Adrenal gland (tissue), 12 donors: ENCODE data around the gene ARAP1. TPM values are rescaled to one million over a fixed set of nuclear protein-coding genes. Genes with fewer than 3 reads are reported as not detected.

Source experiments
- DNase-seq, 7 donors: peaks; one replicate each; pipeline ENCODE4 v3.0.0-alpha.2; 2019 to 2020
- H3K27ac ChIP-seq, 5 donors: fragments of 200-600 bp; sonication (generic) in 4 of 5; 1 replicate in 3 of 5; 2 replicates in 2 of 5; pipeline versions ENCODE4 v1.5.1 to v1.8.0; 2016 to 2020; ENCODE audit warnings: mild to moderate bottlenecking in 1 of 5
- H3K27me3 ChIP-seq: fragments of 200-600 bp; 2 replicates; pipeline ENCODE4 v1.8.0; 2021
- H3K36me3 ChIP-seq, 2 donors: fragments of 200-600 bp; replicated peaks in 1 of 2; 1 replicate in 1 of 2; 2 replicates in 1 of 2; pipeline versions ENCODE4 v1.5.1 to v1.8.0; 2018 to 2022
- H3K4me1 ChIP-seq, 2 donors: fragments of 200-600 bp; replicated peaks in 1 of 2; 1 replicate in 1 of 2; 2 replicates in 1 of 2; pipeline versions ENCODE4 v1.5.1 to v1.8.0; 2018 to 2021
- H3K4me3 ChIP-seq, 4 donors: fragments of 200-600 bp; sonication (generic) in 3 of 4; one replicate each; pipeline ENCODE4 v1.5.1; 2016 to 2018
- H3K9me3 ChIP-seq, 3 donors: fragments of 200-600 bp; sonication (generic) in 1 of 3; replicated peaks in 1 of 3; 1 replicate in 2 of 3; 2 replicates in 1 of 3; pipeline versions ENCODE4 v1.5.1 to v1.8.0; 2016 to 2021
- CTCF ChIP-seq, 6 experiments: fragments of 450-650 bp in 4 of 6; fragments of 200-600 bp in 2 of 6; sonication (generic) in 1 of 6; IDR thresholded peaks; 1 replicate in 5 of 6; 2 replicates in 1 of 6; pipeline versions ENCODE4 v1.5.1 to v1.8.0; 2016 to 2021; ENCODE audit warnings: antibody characterized with exemption in 6 of 6, mild to moderate bottlenecking in 2 of 6, moderate library complexity in 1 of 6
- POLR2A ChIP-seq, 2 donors: fragments of 450-650 bp; IDR thresholded peaks; one replicate each; pipeline ENCODE4 v1.6.1; 2017; ENCODE audit warnings: antibody characterized with exemption in 2 of 2, mild to moderate bottlenecking in 2 of 2, moderate library complexity in 1 of 2
- WGBS, 4 donors: extraction: QIAGEN DNeasy Blood & Tissue Kit in 2 of 4; methylation state at CpG; one replicate each; pipeline versions ENCODE4 v1.1.5 to v1.1.7; 2013 to 2017; 5-methylcytosine and 5-hydroxymethylcytosine counted together
- intact Hi-C, 2 donors: fragments of 100-400 bp; cut with DNase I; formaldehyde crosslinking; loops; one replicate each; pipeline versions ENCODE4 v1.14.1 to v1.15.0; 2022 to 2023
- polyA plus RNA-seq, 3 donors: library from polyadenylated mRNA; stranded (reverse); fragments of 200-250 nt in 2 of 3; fragments of 350-450 nt in 1 of 3; fragmentation: Illumina TruSeq in 1 of 3; extraction: RNeasy Lipid Tissue Mini Kit (QIAGEN cat#74804) in 1 of 3; gene quantifications; one replicate each; pipeline ENCODE4 v1.2.3, GENCODE V29; 2013 to 2014
- total RNA-seq, 9 donors: library from RNA; depleted of rRNA in 4 of 9; stranded (reverse); fragments of >200 nt in 4 of 9; fragments of 120-200 nt in 1 of 9; fragmentation: NEBNext Ultra II Directional in 1 of 9; extraction: Animal tissue kit (Norgen Biotek cat#: 25700) in 1 of 9; gene quantifications; one replicate each; pipeline versions ENCODE4 v1.1.0 to v1.2.4, GENCODE V29; 2013 to 2023
- donor health status: healthy with polysubstance abuse.
- donor health status: Bipolar disorder and iron deficiency.
- donor health status: DM: yes; HTN: yes; CAD: no.
- donor health status: DM: no; HTN: no; CAD: no.
- donor health status: DM: no; HTN: no; CAD: no.
- donor health status: DM: yes; HTN: yes; CAD: no.

Gene ARAP1
- total and polyA plus RNA-seq, 12 donors = 30.0 to 217 (median 149) TPM

GRCh38 chr11:72685560-72686480 lies 66.4 kb downstream of the ARAP1 start:
- peak overlapping the region in 3 of 5 donors; percentile 14 to 79 (median 54) for H3K27ac ChIP-seq
- WGBS, 4 donors = 74 to 79% (median 79%) methylated on average over 15 to 24 of the region's 24 CpGs
- H3K4me1 ChIP-seq = peaks cover 4 to 13% of the 10 kb centered on the region in 2 donors
- H3K4me3 ChIP-seq = no peak overlapping the region
- peak in 1 of 7 donors; percentile 41 for DNase-seq
- intact Hi-C loops = no loop called here
- no peaks in the 10 kb centered on the region for H3K27me3 ChIP-seq
- TF ChIP-seq CTCF (IDR thresholded peaks at IDR 0.05) (no peak), POLR2A (IDR thresholded peaks at IDR 0.05) (no peak)
- H3K9me3 ChIP-seq = no peaks in the 10 kb centered on the region
- H3K36me3 ChIP-seq = peaks cover 0 to 70% of the 10 kb centered on the region in 2 donors

- DNase-seq = peak; percentile 52 to 86 (median 73)
- WGBS, 4 donors = 50 to 65% (median 57%) methylated on average over 1 to 9 of the region's 9 CpGs
- peaks cover 0 to 58% of the 10 kb centered on the region in 2 donors for H3K36me3 ChIP-seq
- no peak overlapping the region for H3K4me3 ChIP-seq
- peak; percentile 36 to 66 (median 46) for TF ChIP-seq CTCF (IDR thresholded peaks at IDR 0.05)
- TF ChIP-seq POLR2A (IDR thresholded peaks at IDR 0.05) = no peak
- peak overlapping the region in 2 of 5 donors; percentile 3 to 79 for H3K27ac ChIP-seq
- intact Hi-C loops = no loop called here
- no peaks in the 10 kb centered on the region for H3K9me3 ChIP-seq
- peaks cover 4 to 13% of the 10 kb centered on the region in 2 donors for H3K4me1 ChIP-seq
- H3K27me3 ChIP-seq = no peaks in the 10 kb centered on the region
These were observed 67.8 kb downstream of the ARAP1 start for GRCh38 chr11:72684236-72684912.

- peaks cover 4 to 13% of the 10 kb centered on the region in 2 donors for H3K4me1 ChIP-seq
- DNase-seq = peak; percentile 43 to 87 (median 68)
- peak overlapping the region in 2 of 5 donors; percentile 3 to 35 for H3K27ac ChIP-seq
- intact Hi-C loops = no loop called here
- no peak for TF ChIP-seq POLR2A (IDR thresholded peaks at IDR 0.05)
- TF ChIP-seq CTCF (IDR thresholded peaks at IDR 0.05) = peak; percentile 84 to 94 (median 92)
- no peaks in the 10 kb centered on the region for H3K9me3 ChIP-seq
- no peak overlapping the region for H3K4me3 ChIP-seq
- H3K27me3 ChIP-seq = no peaks in the 10 kb centered on the region
- WGBS, 4 donors = 51 to 67% (median 57%) methylated on average over 3 to 7 of the region's 7 CpGs
- peaks cover 0 to 52% of the 10 kb centered on the region in 2 donors for H3K36me3 ChIP-seq
These were observed 68.4 kb downstream of the ARAP1 start for GRCh38 chr11:72683782-72684200.

- WGBS, 4 donors = 61 to 79% (median 72%) methylated on average over 4 of the region's 4 CpGs
- no peaks in the 10 kb centered on the region for H3K27me3 ChIP-seq
- H3K27ac ChIP-seq = no peak overlapping the region
- DNase-seq = peak in 1 of 7 donors; percentile 29
- peaks cover 0 to 42% of the 10 kb centered on the region in 2 donors for H3K36me3 ChIP-seq
- H3K9me3 ChIP-seq = no peaks in the 10 kb centered on the region
- H3K4me1 ChIP-seq = peaks cover 4 to 13% of the 10 kb centered on the region in 2 donors
- no peak overlapping the region for H3K4me3 ChIP-seq
- TF ChIP-seq POLR2A (IDR thresholded peaks at IDR 0.05) = no peak
- intact Hi-C loops = no loop called here
These were observed 69.4 kb downstream of the ARAP1 start for GRCh38 chr11:72682858-72683243.
